ENCODE data around the gene YTHDF1. TPM values are rescaled to one million over a fixed set of nuclear protein-coding genes. Genes with fewer than 3 reads are reported as not detected.

YTHDF1 gene
- total RNA-seq, 1 donor from 2014 or later, result 32.6 TPM

DNA sequence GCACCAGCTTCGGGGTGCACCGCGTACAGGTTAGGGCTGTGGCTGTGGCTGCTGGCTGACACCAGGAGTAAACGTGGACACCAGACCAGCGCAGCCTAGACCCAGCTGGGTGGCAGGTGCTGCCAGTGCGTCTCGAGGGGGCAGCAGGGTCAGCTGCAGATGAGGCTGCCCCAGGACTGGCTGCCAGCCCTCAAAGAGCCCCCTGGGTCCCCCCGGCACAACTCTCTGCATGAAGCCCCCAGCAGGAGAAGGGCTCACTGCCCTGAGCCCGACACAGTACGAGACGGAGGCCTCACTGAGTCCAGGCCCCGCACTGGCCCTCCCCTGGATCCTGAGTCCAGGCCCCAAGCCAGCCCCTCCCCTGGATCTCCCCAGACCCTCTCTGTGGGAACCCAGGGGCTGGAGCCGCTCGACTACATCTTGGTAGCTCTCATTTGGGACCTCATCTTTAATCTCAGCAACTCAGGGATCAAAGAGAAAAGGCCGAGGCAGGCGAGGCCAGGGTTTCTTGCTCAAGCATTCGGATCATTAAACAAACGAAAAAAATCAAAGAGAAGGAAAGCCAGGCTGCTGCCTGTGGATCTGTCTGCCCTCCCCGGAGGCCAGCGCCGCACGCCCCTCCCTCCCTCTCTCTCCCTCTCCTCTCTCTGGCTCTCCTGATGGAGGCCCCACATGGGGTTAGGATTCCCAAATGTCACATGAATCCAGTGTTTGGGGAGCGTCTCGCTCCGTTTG, 45.3 kb upstream of the YTHDF1 start:
- ChIA-PET POLR2A (no interaction called here), CTCF (no interaction called here)
- Mint-ChIP-seq H3K36me3 (ENCODE audit: low read depth) (no peaks in the 10 kb centered on the region), H3K4me1 (no peaks in the 10 kb centered on the region), H3K27me3 (peaks cover 30% of the 10 kb centered on the region), H3K4me3 (no peak overlapping the region), H3K27ac (no peak overlapping the region), H3K9me3 (no peaks in the 10 kb centered on the region)
- DNase-seq, result no peak
- intact Hi-C loops (cut with micrococcal nuclease), result no loop called here
- TF ChIP-seq CTCF (IDR thresholded peaks at IDR 0.05), result no peak
- no peak for ATAC-seq (ENCODE audit: low read depth)

DNA sequence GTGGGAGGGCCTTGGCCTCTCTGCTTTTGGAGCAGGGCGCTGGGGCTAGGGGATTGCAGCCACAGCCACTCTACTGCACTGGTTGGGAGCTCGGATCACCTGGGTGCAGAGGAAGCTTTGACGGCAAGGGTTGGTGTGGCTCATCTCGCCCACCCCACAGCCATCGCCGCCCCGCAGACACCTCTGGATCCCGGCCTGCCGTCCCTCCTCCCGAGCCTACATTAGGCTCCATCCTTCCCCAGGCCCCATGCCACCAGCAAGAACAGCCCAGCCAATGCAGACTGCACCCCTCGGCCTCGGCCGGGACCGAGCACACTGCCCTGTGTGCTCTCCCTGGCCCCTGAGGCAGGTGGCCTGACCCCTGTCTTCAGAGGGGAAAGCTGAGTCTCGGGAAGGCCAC, 44.6 kb upstream of the YTHDF1 start:
- Mint-ChIP-seq H3K4me1 (peaks cover 1% of the 10 kb centered on the region), H3K9me3 (no peaks in the 10 kb centered on the region), H3K27ac (no peak overlapping the region), H3K27me3 (peaks cover 28% of the 10 kb centered on the region), H3K36me3 (ENCODE audit: low read depth) (no peaks in the 10 kb centered on the region), H3K4me3 (no peak overlapping the region)
- intact Hi-C loops (cut with micrococcal nuclease), result no loop called here
- DNase-seq (no peak), ATAC-seq (ENCODE audit: low read depth) (no peak)
- POLR2A ChIA-PET, result no interaction called here
- CTCF ChIA-PET, result no interaction called here
- TF ChIP-seq CTCF (IDR thresholded peaks at IDR 0.05), result no peak

DNA sequence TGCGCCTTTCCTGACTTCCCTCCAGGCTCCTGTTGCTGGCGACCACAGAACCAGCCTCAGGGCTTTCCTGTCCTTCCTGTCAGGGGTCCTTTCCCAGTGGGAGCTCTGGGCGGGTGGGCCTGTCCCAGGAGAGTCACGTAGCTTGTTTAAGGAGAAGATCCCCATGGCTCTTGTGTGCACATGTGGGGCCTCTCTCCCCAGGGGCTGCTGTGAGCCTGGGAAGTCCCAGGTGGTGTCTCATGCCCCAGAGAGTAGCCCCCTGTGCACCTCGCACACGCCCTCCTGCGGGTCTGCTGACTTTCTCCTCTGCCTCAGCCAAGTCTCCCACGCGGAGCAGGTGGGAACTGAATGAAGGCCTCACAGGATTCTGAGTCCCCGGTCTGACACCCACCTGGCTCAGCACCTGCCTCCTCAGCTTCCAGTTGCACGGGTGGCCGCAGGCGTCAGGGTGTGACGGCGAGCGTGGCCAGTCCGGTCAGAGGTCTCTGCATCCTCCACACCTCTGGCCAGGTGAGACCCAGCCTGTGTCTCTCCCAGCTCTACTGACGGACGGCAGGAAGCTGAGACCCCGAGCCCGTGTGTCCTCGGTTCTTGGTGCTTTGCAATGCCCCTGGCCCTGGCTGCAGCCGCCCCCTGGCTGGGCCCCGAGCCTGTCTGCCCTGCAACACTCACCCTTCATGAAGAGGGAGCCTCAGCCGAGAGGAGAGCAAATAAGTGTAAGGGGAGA, 44.0 kb upstream of the YTHDF1 start:
- no peak for DNase-seq
- no peak for ATAC-seq (ENCODE audit: low read depth)
- H3K4me3 Mint-ChIP-seq, result no peak overlapping the region
- H3K9me3 Mint-ChIP-seq, result no peaks in the 10 kb centered on the region
- intact Hi-C loops (cut with micrococcal nuclease), result loop anchor here (10.0 kb wide), 1 partner anchor 205 kb away; no protein-coding TSS in a partner anchor
- no peaks in the 10 kb centered on the region for H3K36me3 Mint-ChIP-seq (ENCODE audit: low read depth)
- no peak for TF ChIP-seq CTCF (IDR thresholded peaks at IDR 0.05)
- ChIA-PET CTCF (no interaction called here), POLR2A (no interaction called here)
- H3K27ac Mint-ChIP-seq, result no peak overlapping the region
- H3K4me1 Mint-ChIP-seq, result peaks cover 3% of the 10 kb centered on the region
- peaks cover 29% of the 10 kb centered on the region for H3K27me3 Mint-ChIP-seq

DNA sequence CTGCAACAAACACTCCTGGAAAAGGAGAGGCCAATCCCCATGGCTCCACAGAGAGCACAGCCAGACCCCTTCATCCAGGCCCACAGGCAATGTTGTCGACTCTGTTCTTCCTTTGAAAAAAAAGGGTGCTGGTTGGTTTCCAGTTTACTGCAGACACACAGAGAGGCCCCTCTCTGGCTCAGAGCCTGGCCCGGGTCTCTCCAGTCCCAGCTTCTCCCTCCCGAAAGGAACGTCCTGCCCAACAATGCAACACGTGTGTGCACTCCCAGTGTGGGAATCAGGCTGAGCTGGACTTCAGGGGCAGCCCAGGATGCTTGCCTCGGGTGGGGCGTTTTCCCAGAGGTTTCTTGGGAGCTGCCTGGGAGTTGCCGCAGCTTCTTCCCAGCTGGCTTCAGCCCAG, 42.9 kb upstream of the YTHDF1 start:
- TF ChIP-seq CTCF (IDR thresholded peaks at IDR 0.05), result no peak
- POLR2A ChIA-PET, result no interaction called here
- intact Hi-C loops (cut with micrococcal nuclease), result loop anchor here (10.0 kb wide), 1 partner anchor 204 kb away; no protein-coding TSS in a partner anchor
- no peak overlapping the region for H3K4me3 Mint-ChIP-seq
- no peaks in the 10 kb centered on the region for H3K36me3 Mint-ChIP-seq (ENCODE audit: low read depth)
- peaks cover 5% of the 10 kb centered on the region for H3K4me1 Mint-ChIP-seq
- no peak overlapping the region for H3K27ac Mint-ChIP-seq
- DNase-seq, result no peak
- ATAC-seq (ENCODE audit: low read depth), result no peak
- peaks cover 27% of the 10 kb centered on the region for H3K27me3 Mint-ChIP-seq
- no peaks in the 10 kb centered on the region for H3K9me3 Mint-ChIP-seq
- CTCF ChIA-PET, result no interaction called here

DNA sequence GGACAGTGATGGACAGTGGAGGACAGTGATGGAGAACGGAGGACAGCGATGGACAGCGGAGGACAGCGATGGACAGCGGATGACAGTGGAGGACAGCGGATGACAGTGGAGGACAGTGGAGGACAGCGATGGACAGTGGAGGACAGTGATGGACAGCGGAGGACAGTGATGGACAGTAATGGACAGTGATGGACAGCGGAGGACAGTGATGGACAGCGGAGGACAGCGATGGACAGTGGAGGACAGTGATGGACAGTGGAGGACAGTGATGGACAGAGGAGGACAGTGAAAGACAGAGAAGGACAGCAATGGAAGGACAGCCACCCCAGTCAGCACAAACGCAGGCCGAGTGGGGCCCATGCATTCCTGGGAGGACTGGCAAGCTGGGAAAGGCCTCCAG, 41.7 kb upstream of the YTHDF1 start:
- Mint-ChIP-seq H3K27me3 (peaks cover 31% of the 10 kb centered on the region), H3K27ac (no peak overlapping the region), H3K9me3 (no peaks in the 10 kb centered on the region), H3K36me3 (ENCODE audit: low read depth) (no peaks in the 10 kb centered on the region), H3K4me1 (peaks cover 12% of the 10 kb centered on the region), H3K4me3 (no peak overlapping the region)
- ATAC-seq (ENCODE audit: low read depth), result no peak
- POLR2A ChIA-PET, result no interaction called here
- CTCF ChIA-PET, result no interaction called here
- no peak for DNase-seq
- intact Hi-C loops (cut with micrococcal nuclease), result loop anchor here (10.0 kb wide), 1 partner anchor 203 kb away; no protein-coding TSS in a partner anchor
- no peak for TF ChIP-seq CTCF (IDR thresholded peaks at IDR 0.05)

All from activated B cell treated with CpG ODN at 0.5 μM for 24 hours (primary cell).